ENCODE data around the gene EHF. TPM values are rescaled to one million over a fixed set of nuclear protein-coding genes. Genes with fewer than 3 reads are reported as not detected.

EHF gene
- total RNA-seq, 1 experiment from 2014 or later, result 37.0 TPM

DNA sequence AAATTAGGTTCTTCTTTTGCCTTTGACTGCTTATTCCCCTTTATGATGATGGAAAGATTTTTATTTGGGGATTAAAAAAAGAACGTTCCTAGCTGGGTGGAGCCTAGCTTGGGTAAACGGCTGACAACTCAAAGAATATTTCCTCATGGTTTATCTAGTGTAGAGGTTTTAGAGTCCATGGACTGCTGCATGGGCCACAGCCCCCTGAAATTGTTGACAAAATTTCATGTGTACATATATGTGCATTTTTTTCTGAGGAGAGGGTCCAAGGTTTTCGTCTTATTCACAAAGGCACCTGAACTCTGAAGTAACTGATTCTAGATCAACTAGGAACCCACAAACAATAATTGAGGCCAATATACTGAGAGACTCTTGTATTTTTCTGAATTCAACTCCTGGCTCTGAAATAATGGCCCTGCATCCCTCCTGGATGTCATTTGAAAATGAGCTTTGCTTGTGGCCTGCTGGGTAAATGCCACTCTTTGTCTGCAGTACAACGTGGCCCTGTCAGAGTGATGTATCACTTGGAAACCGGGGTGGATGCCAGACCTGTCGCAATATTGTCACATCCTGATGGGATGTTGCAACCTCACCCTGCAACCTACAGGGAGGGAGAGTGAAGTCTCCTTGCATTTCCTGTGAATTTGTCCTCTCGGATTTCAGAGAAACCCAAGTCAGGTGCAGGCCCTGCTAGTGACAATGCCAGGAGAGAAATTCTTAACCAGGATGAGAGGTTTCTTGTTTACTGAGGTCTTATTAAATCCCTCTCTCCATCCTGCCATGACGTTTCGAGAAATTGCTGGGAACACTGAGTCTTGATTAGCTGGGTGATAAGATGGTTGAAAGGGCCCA is 33.8 kb downstream of the EHF start:
- H3K4me3 ChIP-seq (ENCODE audit: low read length), result no peak overlapping the region
- POLR2A ChIA-PET (ENCODE audit: unreplicated experiment), result interaction anchor here (0.6 to 1.5 kb wide), 7 partner anchors 13 to 485 kb away, joined by 3 to 16 read pairs (median 4); no protein-coding TSS in a partner anchor
- H3K27me3 ChIP-seq (ENCODE audit: low read length), result no peaks in the 10 kb centered on the region
- no peaks in the 10 kb centered on the region for H3K79me2 ChIP-seq (ENCODE audit: low read length)
- H3F3A ChIP-seq (ENCODE audit: low read length, unreplicated experiment), result peaks cover 22% of the 10 kb centered on the region
- H3K9me3 ChIP-seq (ENCODE audit: low read length), result no peaks in the 10 kb centered on the region
- ATAC-seq (peak; percentile 51), DNase-seq (peak; percentile 97)
- H3K4me2 ChIP-seq (ENCODE audit: low read length), result peak overlapping the region; percentile 67
- BruUV-seq (replicated peaks), result no TSS peak
- CTCF ChIA-PET, result interaction anchor here (0.6 to 2.8 kb wide), 6 partner anchors 14 to 236 kb away, joined by 3 to 9 read pairs (median 4); no protein-coding TSS in a partner anchor
- intact Hi-C loops (cut with micrococcal nuclease), result loop anchor here (1.0 to 5.0 kb wide), 8 partner anchors 14 to 236 kb away; no protein-coding TSS in a partner anchor
- H2AFZ ChIP-seq (ENCODE audit: low read length), result 0 out of 2 replicates have a peak overlapping the region, but pooled peaks have one; percentile 28
- peak overlapping the region; percentile 99 for H3K27ac ChIP-seq (ENCODE audit: low read length)
- no peaks in the 10 kb centered on the region for H4K20me1 ChIP-seq (ENCODE audit: low read length)
- H3K9me2 ChIP-seq (replicated peaks; ENCODE audit: low read length), result no peaks in the 10 kb centered on the region
- H3K9ac ChIP-seq (ENCODE audit: low read length), result peak overlapping the region; percentile 88
- peaks cover 52% of the 10 kb centered on the region for H3K4me1 ChIP-seq (ENCODE audit: insufficient read depth, low read length)
- H3K36me3 ChIP-seq (ENCODE audit: low read depth, low read length), result peaks cover 51% of the 10 kb centered on the region
- TF ChIP-seq EZH2 (IDR thresholded peaks at IDR 0.05; ENCODE audit: low read length, unreplicated experiment) (no peak), EZH2phosphoT487 (IDR thresholded peaks at IDR 0.05; ENCODE audit: borderline replicate concordance, low read length) (no peak)
- TF ChIP-seq, protein P1, sequence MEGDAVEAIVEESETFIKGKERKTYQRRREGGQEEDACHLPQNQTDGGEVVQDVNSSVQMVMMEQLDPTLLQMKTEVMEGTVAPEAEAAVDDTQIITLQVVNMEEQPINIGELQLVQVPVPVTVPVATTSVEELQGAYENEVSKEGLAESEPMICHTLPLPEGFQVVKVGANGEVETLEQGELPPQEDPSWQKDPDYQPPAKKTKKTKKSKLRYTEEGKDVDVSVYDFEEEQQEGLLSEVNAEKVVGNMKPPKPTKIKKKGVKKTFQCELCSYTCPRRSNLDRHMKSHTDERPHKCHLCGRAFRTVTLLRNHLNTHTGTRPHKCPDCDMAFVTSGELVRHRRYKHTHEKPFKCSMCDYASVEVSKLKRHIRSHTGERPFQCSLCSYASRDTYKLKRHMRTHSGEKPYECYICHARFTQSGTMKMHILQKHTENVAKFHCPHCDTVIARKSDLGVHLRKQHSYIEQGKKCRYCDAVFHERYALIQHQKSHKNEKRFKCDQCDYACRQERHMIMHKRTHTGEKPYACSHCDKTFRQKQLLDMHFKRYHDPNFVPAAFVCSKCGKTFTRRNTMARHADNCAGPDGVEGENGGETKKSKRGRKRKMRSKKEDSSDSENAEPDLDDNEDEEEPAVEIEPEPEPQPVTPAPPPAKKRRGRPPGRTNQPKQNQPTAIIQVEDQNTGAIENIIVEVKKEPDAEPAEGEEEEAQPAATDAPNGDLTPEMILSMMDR (conservative IDR thresholded peaks at IDR 0.05; ENCODE audit: low read depth, low read length), result no peak

DNA sequence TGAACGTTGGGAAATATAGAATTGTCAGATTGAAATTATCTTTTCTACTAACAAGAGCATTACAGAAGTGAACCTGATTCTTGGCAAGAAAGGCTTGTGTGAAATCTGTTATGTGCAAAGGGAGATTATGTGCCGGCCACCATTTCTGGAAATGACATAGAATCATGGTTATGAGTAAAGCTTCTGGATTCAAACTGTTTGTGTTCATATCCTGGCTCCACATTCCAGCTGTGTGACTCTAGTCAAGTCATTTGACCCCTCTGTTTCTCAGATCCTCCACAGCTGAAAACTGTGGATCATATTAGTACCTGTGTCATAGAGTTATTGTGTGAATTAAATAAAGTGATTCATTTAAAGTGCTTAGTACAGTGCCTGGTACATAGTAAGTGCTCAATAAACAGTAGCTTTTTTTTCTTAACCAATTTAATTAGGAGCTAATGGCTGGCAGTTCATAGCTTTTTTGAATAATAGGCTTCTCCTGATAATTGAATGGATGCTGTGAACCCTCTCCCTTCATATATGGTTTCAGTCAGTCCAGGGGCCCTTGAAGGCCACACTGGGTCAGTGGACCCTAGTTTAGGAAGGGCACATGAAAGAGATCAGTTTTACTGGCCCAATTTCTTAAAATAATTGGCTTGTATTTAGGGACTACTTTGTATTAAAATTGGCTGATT is 34.6 kb downstream of the EHF start:
- Histone ChIP-seq H3K36me3 (ENCODE audit: low read depth, low read length) (peaks cover 48% of the 10 kb centered on the region), H2AFZ (ENCODE audit: low read length) (0 out of 2 replicates have a peak overlapping the region, but pooled peaks have one; percentile 28), H3K27me3 (ENCODE audit: low read length) (no peaks in the 10 kb centered on the region), H3K4me3 (ENCODE audit: low read length) (no peak overlapping the region), H3K4me2 (ENCODE audit: low read length) (peak overlapping the region; percentile 67), H3K9me3 (ENCODE audit: low read length) (no peaks in the 10 kb centered on the region), H3K27ac (ENCODE audit: low read length) (peak overlapping the region; percentile 99), H4K20me1 (ENCODE audit: low read length) (no peaks in the 10 kb centered on the region), H3K9me2 (replicated peaks; ENCODE audit: low read length) (no peaks in the 10 kb centered on the region), H3K9ac (ENCODE audit: low read length) (peak overlapping the region; percentile 88), H3F3A (ENCODE audit: low read length, unreplicated experiment) (peaks cover 22% of the 10 kb centered on the region), H3K4me1 (ENCODE audit: insufficient read depth, low read length) (peaks cover 52% of the 10 kb centered on the region), H3K79me2 (ENCODE audit: low read length) (no peaks in the 10 kb centered on the region)
- intact Hi-C loops (cut with micrococcal nuclease), result loop anchor here (2.0 kb wide), 2 partner anchors 57 to 65 kb away; no protein-coding TSS in a partner anchor
- POLR2A ChIA-PET (ENCODE audit: unreplicated experiment), result interaction anchor here (0.6 kb wide), 3 partner anchors 15 to 485 kb away, joined by 3 to 4 read pairs (median 3); no protein-coding TSS in a partner anchor
- DNase-seq (peak; percentile 80), ATAC-seq (no peak)
- CTCF ChIA-PET, result interaction anchor here (2.8 kb wide), 1 partner anchor 102 kb away, joined by 9 read pairs; no protein-coding TSS in a partner anchor
- BruUV-seq (replicated peaks), result TSS peak; percentile 20
- no peak for TF ChIP-seq EZH2 (IDR thresholded peaks at IDR 0.05; ENCODE audit: low read length, unreplicated experiment)

DNA sequence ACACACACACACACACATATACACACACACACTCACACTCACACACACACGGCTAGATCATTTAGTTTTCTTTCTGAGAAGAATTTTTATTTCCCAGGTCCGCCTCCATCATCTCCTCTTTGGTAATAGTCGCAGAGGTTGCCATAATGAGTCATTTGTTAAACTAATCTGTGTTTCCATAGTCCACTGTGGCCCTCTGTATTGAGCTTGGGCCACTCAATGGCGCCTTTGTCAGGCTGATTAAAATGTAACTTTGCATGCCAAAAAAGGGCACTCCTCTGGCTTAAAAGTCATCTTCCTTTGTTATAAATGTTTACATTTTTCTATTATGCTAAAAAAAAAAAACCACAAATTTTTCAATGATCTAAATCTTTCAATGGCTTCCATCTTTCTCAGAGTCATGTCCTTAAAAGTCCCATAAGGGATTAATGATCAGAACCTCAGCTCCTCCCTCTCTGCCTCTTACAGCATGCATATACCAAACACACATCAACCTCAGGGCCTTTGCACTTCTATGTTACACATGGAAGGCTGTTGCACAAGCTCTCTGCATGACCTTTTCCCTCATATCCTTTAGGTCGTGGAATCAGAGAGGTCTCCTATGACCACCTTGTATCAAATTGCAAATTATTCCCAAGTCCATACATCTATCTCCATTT is 35.3 kb downstream of the EHF start:
- H3K79me2 ChIP-seq (ENCODE audit: low read length), result no peaks in the 10 kb centered on the region
- no peaks in the 10 kb centered on the region for H3K27me3 ChIP-seq (ENCODE audit: low read length)
- peaks cover 51% of the 10 kb centered on the region for H3K4me1 ChIP-seq (ENCODE audit: insufficient read depth, low read length)
- peaks cover 49% of the 10 kb centered on the region for H3K36me3 ChIP-seq (ENCODE audit: low read depth, low read length)
- no peak overlapping the region for H3K4me3 ChIP-seq (ENCODE audit: low read length)
- H3K9me2 ChIP-seq (replicated peaks; ENCODE audit: low read length), result no peaks in the 10 kb centered on the region
- H3K4me2 ChIP-seq (ENCODE audit: low read length), result no peak overlapping the region
- POLR2A ChIA-PET (ENCODE audit: unreplicated experiment), result no interaction called here
- CTCF ChIA-PET, result interaction anchor here (0.6 kb wide), 1 partner anchor 77 kb away, joined by 3 read pairs; no protein-coding TSS in a partner anchor
- H3F3A ChIP-seq (ENCODE audit: low read length, unreplicated experiment), result peaks cover 22% of the 10 kb centered on the region
- no peak overlapping the region for H2AFZ ChIP-seq (ENCODE audit: low read length)
- intact Hi-C loops (cut with micrococcal nuclease), result no loop called here
- no peaks in the 10 kb centered on the region for H4K20me1 ChIP-seq (ENCODE audit: low read length)
- peak overlapping the region; percentile 99 for H3K27ac ChIP-seq (ENCODE audit: low read length)
- TF ChIP-seq EZH2 (IDR thresholded peaks at IDR 0.05; ENCODE audit: low read length, unreplicated experiment), result no peak
- H3K9ac ChIP-seq (ENCODE audit: low read length), result peak overlapping the region; percentile 88
- ATAC-seq (no peak), DNase-seq (peak; percentile 58)
- no peaks in the 10 kb centered on the region for H3K9me3 ChIP-seq (ENCODE audit: low read length)
- no TSS peak for BruUV-seq (replicated peaks)
